ENCODE data around the gene DCAF17. TPM values are rescaled to one million over a fixed set of nuclear protein-coding genes. Genes with fewer than 3 reads are reported as not detected.
"Not testable (repeated sequence)": the region's sequence is repeated elsewhere in the genome, so short reads cannot be mapped to it uniquely, and the experiment has no call there.

DCAF17 gene
- total RNA-seq, 1 donor from 2014 or later = 22.4 TPM

DNA sequence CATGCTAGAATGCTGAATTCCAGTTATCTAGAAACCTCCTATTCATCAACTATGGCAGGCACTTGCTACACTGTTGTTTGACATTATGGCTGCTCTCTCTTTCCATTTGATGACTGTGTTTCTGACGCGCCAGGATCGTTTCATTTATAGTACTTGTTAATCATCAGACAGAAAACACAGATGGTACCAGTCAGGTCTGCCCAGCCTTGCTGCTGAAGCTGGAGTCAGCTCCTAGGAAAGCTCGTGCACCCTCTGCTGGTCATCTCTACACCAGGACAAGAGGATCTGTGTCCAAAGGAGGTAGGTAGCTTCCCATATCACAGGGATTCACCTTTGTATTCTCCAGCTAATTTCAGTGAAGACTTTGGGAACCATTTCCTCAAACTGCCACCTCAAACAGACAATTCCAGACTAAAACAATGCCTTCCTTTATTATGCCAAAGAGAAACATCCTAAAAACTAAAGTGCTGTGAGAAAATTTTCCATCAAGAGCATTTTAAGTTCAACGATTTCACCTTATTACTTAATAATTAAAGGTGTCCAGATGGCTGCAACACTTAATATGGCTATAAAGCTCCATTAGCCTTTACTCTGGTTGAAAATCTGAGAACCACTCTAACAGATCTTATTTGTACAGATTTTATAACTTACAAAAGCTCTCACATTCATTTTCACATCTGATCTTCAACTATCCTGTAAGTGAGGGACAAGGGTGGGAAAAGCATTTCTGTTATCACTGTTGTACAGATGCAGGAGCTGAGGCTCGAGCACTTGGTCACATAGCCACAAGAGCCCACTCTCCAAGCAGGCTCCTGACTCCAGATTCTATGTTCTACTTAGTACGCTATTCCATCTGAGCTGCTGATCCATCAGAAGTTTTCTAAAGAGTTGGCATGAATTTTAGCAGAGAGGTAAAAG is 17.8 kb upstream of the DCAF17 start:
- TF ChIP-seq, protein P1, sequence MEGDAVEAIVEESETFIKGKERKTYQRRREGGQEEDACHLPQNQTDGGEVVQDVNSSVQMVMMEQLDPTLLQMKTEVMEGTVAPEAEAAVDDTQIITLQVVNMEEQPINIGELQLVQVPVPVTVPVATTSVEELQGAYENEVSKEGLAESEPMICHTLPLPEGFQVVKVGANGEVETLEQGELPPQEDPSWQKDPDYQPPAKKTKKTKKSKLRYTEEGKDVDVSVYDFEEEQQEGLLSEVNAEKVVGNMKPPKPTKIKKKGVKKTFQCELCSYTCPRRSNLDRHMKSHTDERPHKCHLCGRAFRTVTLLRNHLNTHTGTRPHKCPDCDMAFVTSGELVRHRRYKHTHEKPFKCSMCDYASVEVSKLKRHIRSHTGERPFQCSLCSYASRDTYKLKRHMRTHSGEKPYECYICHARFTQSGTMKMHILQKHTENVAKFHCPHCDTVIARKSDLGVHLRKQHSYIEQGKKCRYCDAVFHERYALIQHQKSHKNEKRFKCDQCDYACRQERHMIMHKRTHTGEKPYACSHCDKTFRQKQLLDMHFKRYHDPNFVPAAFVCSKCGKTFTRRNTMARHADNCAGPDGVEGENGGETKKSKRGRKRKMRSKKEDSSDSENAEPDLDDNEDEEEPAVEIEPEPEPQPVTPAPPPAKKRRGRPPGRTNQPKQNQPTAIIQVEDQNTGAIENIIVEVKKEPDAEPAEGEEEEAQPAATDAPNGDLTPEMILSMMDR (conservative IDR thresholded peaks at IDR 0.05) = peak; percentile 86
- no peak overlapping the region for H3K4me3 Mint-ChIP-seq
- H3K4me1 Mint-ChIP-seq = peaks cover 6% of the 10 kb centered on the region
- no peaks in the 10 kb centered on the region for H3K9me3 Mint-ChIP-seq
- peak; percentile 74 for DNase-seq (ENCODE audit: low read depth, low spot score)
- no peaks in the 10 kb centered on the region for H3K27me3 Mint-ChIP-seq (ENCODE audit: low read depth)
- H3K27ac Mint-ChIP-seq (ENCODE audit: unreplicated experiment) = no peak overlapping the region
- no peaks in the 10 kb centered on the region for H3K36me3 Mint-ChIP-seq (ENCODE audit: low read depth)

GRCh38 chr2:171419333-171419732 is 14.7 kb upstream of the DCAF17 start:
- TF ChIP-seq, protein P1 (conservative IDR thresholded peaks at IDR 0.05) = no peak
- no peaks in the 10 kb centered on the region for H3K27me3 Mint-ChIP-seq (ENCODE audit: low read depth)
- no peak for DNase-seq (ENCODE audit: low read depth, low spot score)
- H3K9me3 Mint-ChIP-seq = peaks cover 3% of the 10 kb centered on the region
- no peak overlapping the region for H3K4me3 Mint-ChIP-seq
- peaks cover 6% of the 10 kb centered on the region for H3K4me1 Mint-ChIP-seq
- peaks cover 20% of the 10 kb centered on the region for H3K36me3 Mint-ChIP-seq (ENCODE audit: low read depth)
- no peak overlapping the region for H3K27ac Mint-ChIP-seq (ENCODE audit: unreplicated experiment)

GRCh38 chr2:171420728-171421563 is 13.1 kb upstream of the DCAF17 start:
- TF ChIP-seq, protein P1 (conservative IDR thresholded peaks at IDR 0.05) = no peak
- H3K4me3 Mint-ChIP-seq = no peak overlapping the region
- H3K9me3 Mint-ChIP-seq = peaks cover 8% of the 10 kb centered on the region
- DNase-seq (ENCODE audit: low read depth, low spot score) = no peak
- H3K36me3 Mint-ChIP-seq (ENCODE audit: low read depth) = peaks cover 31% of the 10 kb centered on the region
- peaks cover 2% of the 10 kb centered on the region for H3K4me1 Mint-ChIP-seq
- H3K27me3 Mint-ChIP-seq (ENCODE audit: low read depth) = no peaks in the 10 kb centered on the region
- H3K27ac Mint-ChIP-seq (ENCODE audit: unreplicated experiment) = no peak overlapping the region

DNA sequence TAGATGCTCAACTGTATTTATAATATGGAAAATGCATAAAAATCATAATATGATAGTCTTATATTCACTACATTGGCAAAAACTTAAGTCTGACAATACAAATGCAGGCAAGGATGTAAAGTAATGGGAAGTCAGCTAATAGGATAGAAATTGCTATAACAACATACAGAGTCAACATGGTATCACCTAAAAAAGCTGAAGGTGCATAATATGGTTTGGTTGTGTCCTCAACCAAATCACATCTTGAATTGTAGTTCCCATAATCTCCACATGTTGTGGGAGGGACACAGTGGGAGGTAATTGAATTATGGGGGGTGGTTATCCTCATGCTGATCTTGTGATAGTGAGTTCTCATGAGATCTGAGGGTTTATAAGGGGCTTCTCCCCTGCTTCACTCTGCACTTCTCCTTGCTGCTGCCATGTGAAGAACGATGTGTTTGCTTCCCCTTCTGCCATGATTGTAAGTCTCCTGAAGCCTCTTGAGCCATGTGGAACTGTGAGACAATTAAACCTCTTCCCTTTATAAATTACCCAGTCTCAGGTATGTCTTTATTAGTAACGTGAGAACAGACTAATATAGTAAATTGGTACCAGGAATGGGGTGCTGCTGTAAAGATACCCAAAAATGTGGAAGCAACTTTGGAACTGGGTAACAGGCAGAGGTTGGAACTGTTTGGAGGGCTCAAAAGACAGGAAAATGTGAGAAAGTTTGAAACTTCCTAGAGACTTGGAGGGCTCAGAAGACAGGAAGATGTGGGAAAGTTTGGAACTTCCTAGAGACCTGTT is 11.1 kb upstream of the DCAF17 start:
- not testable (repeated sequence) for H3K4me1 Mint-ChIP-seq; H3K27ac Mint-ChIP-seq (ENCODE audit: unreplicated experiment); H3K27me3 Mint-ChIP-seq (ENCODE audit: low read depth); H3K4me3 Mint-ChIP-seq; DNase-seq (ENCODE audit: low read depth, low spot score); H3K9me3 Mint-ChIP-seq
- peaks cover 38% of the 10 kb centered on the region for H3K36me3 Mint-ChIP-seq (ENCODE audit: low read depth)

GRCh38 chr2:171430516-171431410 is 3.3 kb upstream of the DCAF17 start:
- H3K9me3 Mint-ChIP-seq = no peaks in the 10 kb centered on the region
- no peak for DNase-seq (ENCODE audit: low read depth, low spot score)
- no peak overlapping the region for H3K27ac Mint-ChIP-seq (ENCODE audit: unreplicated experiment)
- peak overlapping the region; percentile 20 for H3K4me3 Mint-ChIP-seq
- peaks cover 30% of the 10 kb centered on the region for H3K4me1 Mint-ChIP-seq
- no peaks in the 10 kb centered on the region for H3K27me3 Mint-ChIP-seq (ENCODE audit: low read depth)
- H3K36me3 Mint-ChIP-seq (ENCODE audit: low read depth) = peaks cover 9% of the 10 kb centered on the region
- TF ChIP-seq, protein P1 (conservative IDR thresholded peaks at IDR 0.05) = no peak

All from neural crest cell (in vitro differentiated cells).